ENCODE measurements around the gene PRPS2.

DNA sequence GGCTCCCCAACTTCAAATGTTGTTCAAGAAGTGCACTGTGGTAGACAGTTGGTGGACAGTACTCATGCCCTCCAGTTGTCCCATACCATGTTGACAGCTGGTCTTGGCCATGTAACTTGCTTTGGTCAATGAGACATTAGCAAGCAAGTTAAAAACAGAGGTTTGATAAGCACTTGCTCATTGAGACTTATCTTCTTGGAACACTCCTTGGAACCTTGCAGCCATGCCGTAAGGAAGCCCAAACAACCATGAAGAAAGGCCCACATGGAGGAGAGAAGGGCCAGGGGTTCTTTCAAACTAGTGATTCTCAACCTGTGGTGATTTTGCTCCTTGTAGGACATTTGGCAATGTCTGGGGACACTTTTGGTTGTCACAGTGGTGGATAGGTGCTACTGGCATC, 2.6 kb upstream of the PRPS2 start:
- TF ChIP-seq, protein P1, sequence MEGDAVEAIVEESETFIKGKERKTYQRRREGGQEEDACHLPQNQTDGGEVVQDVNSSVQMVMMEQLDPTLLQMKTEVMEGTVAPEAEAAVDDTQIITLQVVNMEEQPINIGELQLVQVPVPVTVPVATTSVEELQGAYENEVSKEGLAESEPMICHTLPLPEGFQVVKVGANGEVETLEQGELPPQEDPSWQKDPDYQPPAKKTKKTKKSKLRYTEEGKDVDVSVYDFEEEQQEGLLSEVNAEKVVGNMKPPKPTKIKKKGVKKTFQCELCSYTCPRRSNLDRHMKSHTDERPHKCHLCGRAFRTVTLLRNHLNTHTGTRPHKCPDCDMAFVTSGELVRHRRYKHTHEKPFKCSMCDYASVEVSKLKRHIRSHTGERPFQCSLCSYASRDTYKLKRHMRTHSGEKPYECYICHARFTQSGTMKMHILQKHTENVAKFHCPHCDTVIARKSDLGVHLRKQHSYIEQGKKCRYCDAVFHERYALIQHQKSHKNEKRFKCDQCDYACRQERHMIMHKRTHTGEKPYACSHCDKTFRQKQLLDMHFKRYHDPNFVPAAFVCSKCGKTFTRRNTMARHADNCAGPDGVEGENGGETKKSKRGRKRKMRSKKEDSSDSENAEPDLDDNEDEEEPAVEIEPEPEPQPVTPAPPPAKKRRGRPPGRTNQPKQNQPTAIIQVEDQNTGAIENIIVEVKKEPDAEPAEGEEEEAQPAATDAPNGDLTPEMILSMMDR (conservative IDR thresholded peaks at IDR 0.05; ENCODE audit: low read depth, low read length): no peak
- TF ChIP-seq EZH2 (IDR thresholded peaks at IDR 0.05; ENCODE audit: low read length, unreplicated experiment): no peak
- TF ChIP-seq EZH2phosphoT487 (IDR thresholded peaks at IDR 0.05; ENCODE audit: borderline replicate concordance, low read length): no peak

All from PC-3 (cell line).